Activated CD4-positive, alpha-beta T cell treated with anti-CD3 and anti-CD28 coated beads, Interleukin-2, amount 50 U/mL, for 24 hours (primary cell): Measurements from ENCODE around the gene ZFP36L2.
"Not testable (repeated sequence)": the region's sequence is repeated elsewhere in the genome, so short reads cannot be mapped to it uniquely, and the experiment has no call there.

Source experiments
- DNase-seq, 2 donors: peaks; one replicate each; pipeline ENCODE4 v3.0.0-alpha.2; 2020; ENCODE audit warnings: low read depth in 1 of 2, low spot score in 1 of 2

ZFP36L2 gene

GRCh38 chr2:43210125-43210466, 16.3 kb downstream of the ZFP36L2 start:
- DNase-seq = no peak

- DNase-seq = no peak
Measured at GRCh38 chr2:43209204-43209717, 17.1 kb downstream of the ZFP36L2 start.

- no peak for DNase-seq
Measured at GRCh38 chr2:43207553-43208300, 18.7 kb downstream of the ZFP36L2 start.

GRCh38 chr2:43206602-43207001, 19.8 kb downstream of the ZFP36L2 start:
- no peak for DNase-seq

GRCh38 chr2:43203373-43203772, 23.0 kb downstream of the ZFP36L2 start:
- no peak for DNase-seq

- no peak for DNase-seq
Measured at GRCh38 chr2:43202289-43202688, 24.1 kb downstream of the ZFP36L2 start.

GRCh38 chr2:43201497-43201896, 24.9 kb downstream of the ZFP36L2 start:
- no peak for DNase-seq

- DNase-seq = no peak
Measured at GRCh38 chr2:43201016-43201415, 25.4 kb downstream of the ZFP36L2 start.

- DNase-seq = no peak
Measured at GRCh38 chr2:43199492-43200488, 26.6 kb downstream of the ZFP36L2 start.

- DNase-seq = no peak
Measured at GRCh38 chr2:43198263-43198662, 28.1 kb downstream of the ZFP36L2 start.

GRCh38 chr2:43197588-43197896, 28.9 kb downstream of the ZFP36L2 start:
- DNase-seq = no peak

GRCh38 chr2:43196768-43197587, 29.4 kb downstream of the ZFP36L2 start:
- no peak for DNase-seq

- DNase-seq = no peak
Measured at GRCh38 chr2:43194121-43194869, 32.1 kb downstream of the ZFP36L2 start.

GRCh38 chr2:43193652-43194120, 32.7 kb downstream of the ZFP36L2 start:
- no peak for DNase-seq

- DNase-seq = no peak
Measured at GRCh38 chr2:43192744-43193651, 33.4 kb downstream of the ZFP36L2 start.

- no peak for DNase-seq
Measured at GRCh38 chr2:43191947-43192516, 34.4 kb downstream of the ZFP36L2 start.

GRCh38 chr2:43190311-43191052, 35.9 kb downstream of the ZFP36L2 start:
- DNase-seq = no peak

- not testable (repeated sequence) for DNase-seq
Measured at GRCh38 chr2:43189861-43190260, 36.5 kb downstream of the ZFP36L2 start.
